Measurements from ENCODE around the gene FRMD4A. TPM values are rescaled to one million over a fixed set of nuclear protein-coding genes. Genes with fewer than 3 reads are reported as not detected.

The FRMD4A gene
- total RNA-seq, 1 experiment from 2014 or later, result 18.3 TPM

DNA sequence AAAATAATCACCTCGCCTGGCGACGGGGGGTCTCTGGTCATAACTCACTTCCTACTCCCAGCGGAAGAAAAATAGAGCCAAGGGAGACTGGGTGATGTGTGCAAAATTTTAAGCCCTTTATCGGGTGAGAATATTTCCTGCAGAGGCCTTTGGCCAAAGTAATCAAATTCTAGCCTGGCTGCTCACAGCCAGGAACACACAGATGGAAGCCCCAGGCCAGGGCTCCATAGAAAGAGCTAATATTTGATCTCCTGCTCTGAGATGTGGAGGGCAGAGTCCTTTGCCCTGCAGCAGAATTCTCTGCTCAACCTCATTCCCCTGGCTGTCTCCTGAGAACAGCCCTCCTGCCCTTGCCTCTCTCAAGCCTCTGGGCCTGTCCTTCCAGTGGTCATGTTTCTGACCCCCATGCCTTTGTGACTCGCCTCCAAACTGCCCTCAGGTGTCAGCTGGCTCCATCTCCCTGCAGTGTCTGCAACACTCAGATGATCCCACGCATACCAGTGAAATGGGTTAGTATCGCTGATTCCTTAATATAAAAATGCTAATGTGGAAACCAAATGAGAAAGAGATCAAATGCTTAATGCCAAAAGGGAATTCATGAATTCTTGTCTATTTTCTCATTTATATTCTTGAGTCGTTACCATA is 34.5 kb downstream of the FRMD4A start:
- Histone ChIP-seq H3K27me3 (ENCODE audit: insufficient read depth, low read depth) (peaks cover 15% of the 10 kb centered on the region; the same call in 1 of the 2 replicates), H3K9me3 (ENCODE audit: insufficient read depth, low read depth) (no peaks in the 10 kb centered on the region), H4K20me1 (ENCODE audit: insufficient read depth) (no peaks in the 10 kb centered on the region), H3K36me3 (ENCODE audit: low read depth) (no peaks in the 10 kb centered on the region), H3F3A (ENCODE audit: insufficient read depth, low read depth) (no peaks in the 10 kb centered on the region), H3K9me2 (ENCODE audit: insufficient read depth) (no peaks in the 10 kb centered on the region), H3K27ac (no peak overlapping the region), H3K4me3 (no peak overlapping the region), H3K4me1 (replicated peaks; ENCODE audit: insufficient read depth) (no peaks in the 10 kb centered on the region), H3K4me2 (no peak overlapping the region), H2AFZ (no peak overlapping the region), H3K79me2 (ENCODE audit: low read depth) (no peaks in the 10 kb centered on the region)
- CTCF ChIA-PET, result no interaction called here
- DNase-seq, result no peak
- intact Hi-C loops (cut with micrococcal nuclease; ENCODE audit: unreplicated experiment), result no loop called here
- TF ChIP-seq EZH2 (IDR thresholded peaks at IDR 0.05; ENCODE audit: low read depth), result no peak
- TF ChIP-seq, protein P1, sequence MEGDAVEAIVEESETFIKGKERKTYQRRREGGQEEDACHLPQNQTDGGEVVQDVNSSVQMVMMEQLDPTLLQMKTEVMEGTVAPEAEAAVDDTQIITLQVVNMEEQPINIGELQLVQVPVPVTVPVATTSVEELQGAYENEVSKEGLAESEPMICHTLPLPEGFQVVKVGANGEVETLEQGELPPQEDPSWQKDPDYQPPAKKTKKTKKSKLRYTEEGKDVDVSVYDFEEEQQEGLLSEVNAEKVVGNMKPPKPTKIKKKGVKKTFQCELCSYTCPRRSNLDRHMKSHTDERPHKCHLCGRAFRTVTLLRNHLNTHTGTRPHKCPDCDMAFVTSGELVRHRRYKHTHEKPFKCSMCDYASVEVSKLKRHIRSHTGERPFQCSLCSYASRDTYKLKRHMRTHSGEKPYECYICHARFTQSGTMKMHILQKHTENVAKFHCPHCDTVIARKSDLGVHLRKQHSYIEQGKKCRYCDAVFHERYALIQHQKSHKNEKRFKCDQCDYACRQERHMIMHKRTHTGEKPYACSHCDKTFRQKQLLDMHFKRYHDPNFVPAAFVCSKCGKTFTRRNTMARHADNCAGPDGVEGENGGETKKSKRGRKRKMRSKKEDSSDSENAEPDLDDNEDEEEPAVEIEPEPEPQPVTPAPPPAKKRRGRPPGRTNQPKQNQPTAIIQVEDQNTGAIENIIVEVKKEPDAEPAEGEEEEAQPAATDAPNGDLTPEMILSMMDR (conservative IDR thresholded peaks at IDR 0.05), result no peak
- no TSS peak for BruUV-seq (replicated peaks)
- POLR2A ChIA-PET (ENCODE audit: unreplicated experiment), result no interaction called here

DNA sequence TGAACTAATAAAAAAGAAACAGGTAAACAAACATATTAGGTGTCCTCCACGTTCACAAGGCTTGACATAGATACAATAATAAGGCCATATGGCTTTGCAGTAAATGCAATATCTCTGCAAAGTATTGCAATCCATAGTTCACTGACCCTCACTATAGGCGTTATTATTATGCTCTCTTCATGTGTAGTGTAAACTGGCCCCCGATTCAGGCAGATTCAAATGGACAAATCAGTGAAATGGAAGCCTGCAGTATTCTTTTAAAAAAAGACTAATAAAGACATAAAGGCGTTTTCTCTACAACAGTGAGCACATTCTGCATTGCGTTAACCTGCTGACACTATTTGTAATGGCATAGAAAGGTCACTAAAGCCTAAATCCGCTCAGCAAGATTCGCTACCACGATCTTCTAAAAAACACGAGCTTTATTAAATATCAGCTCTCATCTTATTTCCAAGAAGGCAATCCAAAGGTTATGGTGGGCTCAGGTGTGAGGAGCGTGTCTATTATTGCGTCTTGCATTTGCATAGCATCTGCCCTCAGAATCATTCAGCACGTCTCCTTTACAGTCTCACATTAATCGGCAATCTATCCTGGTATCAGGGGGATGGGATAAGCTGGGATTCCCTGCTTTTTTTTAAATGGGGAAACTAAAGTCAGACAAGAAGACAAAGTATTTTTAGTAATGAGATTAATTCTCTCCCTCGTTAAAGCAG is 36.2 kb downstream of the FRMD4A start:
- Histone ChIP-seq H3K4me2 (no peak overlapping the region), H3K27me3 (ENCODE audit: insufficient read depth, low read depth) (peaks cover 7% of the 10 kb centered on the region; the same call in 1 of the 2 replicates), H3K4me3 (no peak overlapping the region), H3F3A (ENCODE audit: insufficient read depth, low read depth) (no peaks in the 10 kb centered on the region), H3K27ac (no peak overlapping the region), H3K9me2 (ENCODE audit: insufficient read depth) (no peaks in the 10 kb centered on the region), H3K79me2 (ENCODE audit: low read depth) (no peaks in the 10 kb centered on the region), H3K36me3 (ENCODE audit: low read depth) (no peaks in the 10 kb centered on the region), H2AFZ (no peak overlapping the region), H4K20me1 (ENCODE audit: insufficient read depth) (no peaks in the 10 kb centered on the region), H3K9me3 (ENCODE audit: insufficient read depth, low read depth) (no peaks in the 10 kb centered on the region), H3K4me1 (replicated peaks; ENCODE audit: insufficient read depth) (no peaks in the 10 kb centered on the region)
- ChIA-PET CTCF (no interaction called here), POLR2A (ENCODE audit: unreplicated experiment) (no interaction called here)
- BruUV-seq (replicated peaks), result no TSS peak
- intact Hi-C loops (cut with micrococcal nuclease; ENCODE audit: unreplicated experiment), result no loop called here
- DNase-seq, result no peak
- TF ChIP-seq EZH2 (IDR thresholded peaks at IDR 0.05; ENCODE audit: low read depth), result no peak
- TF ChIP-seq, protein P1 (conservative IDR thresholded peaks at IDR 0.05), result no peak

DNA sequence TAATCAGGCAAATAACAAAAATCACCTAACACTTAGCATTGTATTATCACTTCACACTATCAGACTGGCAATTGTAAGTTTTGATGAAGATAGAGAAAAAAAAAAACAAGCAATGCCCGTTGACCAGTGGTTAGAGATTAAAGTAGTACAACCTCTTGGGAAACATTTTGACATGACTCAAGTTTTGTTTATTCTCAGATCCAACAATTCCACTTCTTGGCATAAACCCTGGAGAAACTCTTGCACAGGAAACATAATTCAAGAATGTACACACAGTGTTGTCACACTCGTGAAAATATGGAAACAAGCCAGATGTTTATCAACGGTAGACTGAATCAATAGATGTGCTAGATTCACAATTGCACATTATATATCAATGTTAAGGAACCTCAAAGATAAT is 37.2 kb downstream of the FRMD4A start:
- H3K4me2 ChIP-seq, result no peak overlapping the region
- no peaks in the 10 kb centered on the region for H4K20me1 ChIP-seq (ENCODE audit: insufficient read depth)
- no peaks in the 10 kb centered on the region for H3K9me2 ChIP-seq (ENCODE audit: insufficient read depth)
- intact Hi-C loops (cut with micrococcal nuclease; ENCODE audit: unreplicated experiment), result no loop called here
- ChIA-PET CTCF (no interaction called here), POLR2A (ENCODE audit: unreplicated experiment) (no interaction called here)
- H3K79me2 ChIP-seq (ENCODE audit: low read depth), result no peaks in the 10 kb centered on the region
- H3K27ac ChIP-seq, result no peak overlapping the region
- H3K27me3 ChIP-seq (ENCODE audit: insufficient read depth, low read depth), result no peaks in the 10 kb centered on the region
- no peaks in the 10 kb centered on the region for H3K4me1 ChIP-seq (replicated peaks; ENCODE audit: insufficient read depth)
- no peaks in the 10 kb centered on the region for H3F3A ChIP-seq (ENCODE audit: insufficient read depth, low read depth)
- H3K9me3 ChIP-seq (ENCODE audit: insufficient read depth, low read depth), result no peaks in the 10 kb centered on the region
- no peak for TF ChIP-seq EZH2 (IDR thresholded peaks at IDR 0.05; ENCODE audit: low read depth)
- TF ChIP-seq, protein P1 (conservative IDR thresholded peaks at IDR 0.05), result no peak
- H3K4me3 ChIP-seq, result no peak overlapping the region
- BruUV-seq (replicated peaks), result no TSS peak
- no peaks in the 10 kb centered on the region for H3K36me3 ChIP-seq (ENCODE audit: low read depth)
- no peak for DNase-seq
- no peak overlapping the region for H2AFZ ChIP-seq
